ENCODE measurements around the gene BBS9. TPM values are rescaled to one million over a fixed set of nuclear protein-coding genes. Genes with fewer than 3 reads are reported as not detected.

The BBS9 gene
- total RNA-seq (10 to 100 TPM in 8 of 9 donors, 1 to 10 TPM in 1; 8.4 to 29.3 (median 11.4) TPM), polyA plus RNA-seq (1 to 10 TPM; 7.4 to 7.5 TPM)
- long read RNA-seq, donor 1, partial matches to known transcripts = 2 of 23 reads
- long read RNA-seq, donor 1, other reads (novel, unspliced or antisense) = 21 of 23 reads
- long read RNA-seq, donor 2, full-length matches to known transcripts = 10 of 21 reads
- long read RNA-seq, donor 2, partial matches to known transcripts = 0 of 21 reads
- long read RNA-seq, donor 2, other reads (novel, unspliced or antisense) = 11 of 21 reads
- long read RNA-seq, donor 3, partial matches to known transcripts = 2 of 3 reads
- long read RNA-seq, donor 3, other reads (novel, unspliced or antisense) = 1 of 3 reads

GRCh38 chr7:33128990-33129805 lies at the start of gene BBS9:
Gene BBS9 (plus strand): TSS chr7:33129564. CDS start chr7:33146253, 16,689 bp downstream.
- no peaks in the 10 kb centered on the region for H3K36me3 ChIP-seq
- H3K9me3 ChIP-seq = no peaks in the 10 kb centered on the region
- peaks cover 0 to 25% (median 11%) of the 10 kb centered on the region in 12 donors for H3K4me1 ChIP-seq
- peak; percentile 94 to 97 (median 96) for DNase-seq
- H3K27me3 ChIP-seq = no peaks in the 10 kb centered on the region
- 0 to 1% (median 0%) methylated on average over 30 to 57 of the region's 57 CpGs for WGBS, 4 donors
- H3K4me3 ChIP-seq = peak within 1 kb of the TSS; percentile 54 to 82 (median 72)
- peak; percentile 98 to 100 (median 99) for ATAC-seq
- intact Hi-C loops (cut with DNase I) = loop anchor here in 2 of 10 donors (2.0 to 5.0 kb wide), 2 partner anchors 66 to 67 kb away; partner anchors contain the start of gene NT5C3A (in 2 of the 2)
- TF ChIP-seq POLR2A (IDR thresholded peaks at IDR 0.05) = peak in 1 of 2 donors; percentile 45
- TF ChIP-seq, protein P1, sequence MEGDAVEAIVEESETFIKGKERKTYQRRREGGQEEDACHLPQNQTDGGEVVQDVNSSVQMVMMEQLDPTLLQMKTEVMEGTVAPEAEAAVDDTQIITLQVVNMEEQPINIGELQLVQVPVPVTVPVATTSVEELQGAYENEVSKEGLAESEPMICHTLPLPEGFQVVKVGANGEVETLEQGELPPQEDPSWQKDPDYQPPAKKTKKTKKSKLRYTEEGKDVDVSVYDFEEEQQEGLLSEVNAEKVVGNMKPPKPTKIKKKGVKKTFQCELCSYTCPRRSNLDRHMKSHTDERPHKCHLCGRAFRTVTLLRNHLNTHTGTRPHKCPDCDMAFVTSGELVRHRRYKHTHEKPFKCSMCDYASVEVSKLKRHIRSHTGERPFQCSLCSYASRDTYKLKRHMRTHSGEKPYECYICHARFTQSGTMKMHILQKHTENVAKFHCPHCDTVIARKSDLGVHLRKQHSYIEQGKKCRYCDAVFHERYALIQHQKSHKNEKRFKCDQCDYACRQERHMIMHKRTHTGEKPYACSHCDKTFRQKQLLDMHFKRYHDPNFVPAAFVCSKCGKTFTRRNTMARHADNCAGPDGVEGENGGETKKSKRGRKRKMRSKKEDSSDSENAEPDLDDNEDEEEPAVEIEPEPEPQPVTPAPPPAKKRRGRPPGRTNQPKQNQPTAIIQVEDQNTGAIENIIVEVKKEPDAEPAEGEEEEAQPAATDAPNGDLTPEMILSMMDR (IDR thresholded peaks at IDR 0.05) = peak in 1 of 12 donors; percentile 15
- peak within 1 kb of the TSS; percentile 56 to 89 (median 86) for H3K27ac ChIP-seq

DNA sequence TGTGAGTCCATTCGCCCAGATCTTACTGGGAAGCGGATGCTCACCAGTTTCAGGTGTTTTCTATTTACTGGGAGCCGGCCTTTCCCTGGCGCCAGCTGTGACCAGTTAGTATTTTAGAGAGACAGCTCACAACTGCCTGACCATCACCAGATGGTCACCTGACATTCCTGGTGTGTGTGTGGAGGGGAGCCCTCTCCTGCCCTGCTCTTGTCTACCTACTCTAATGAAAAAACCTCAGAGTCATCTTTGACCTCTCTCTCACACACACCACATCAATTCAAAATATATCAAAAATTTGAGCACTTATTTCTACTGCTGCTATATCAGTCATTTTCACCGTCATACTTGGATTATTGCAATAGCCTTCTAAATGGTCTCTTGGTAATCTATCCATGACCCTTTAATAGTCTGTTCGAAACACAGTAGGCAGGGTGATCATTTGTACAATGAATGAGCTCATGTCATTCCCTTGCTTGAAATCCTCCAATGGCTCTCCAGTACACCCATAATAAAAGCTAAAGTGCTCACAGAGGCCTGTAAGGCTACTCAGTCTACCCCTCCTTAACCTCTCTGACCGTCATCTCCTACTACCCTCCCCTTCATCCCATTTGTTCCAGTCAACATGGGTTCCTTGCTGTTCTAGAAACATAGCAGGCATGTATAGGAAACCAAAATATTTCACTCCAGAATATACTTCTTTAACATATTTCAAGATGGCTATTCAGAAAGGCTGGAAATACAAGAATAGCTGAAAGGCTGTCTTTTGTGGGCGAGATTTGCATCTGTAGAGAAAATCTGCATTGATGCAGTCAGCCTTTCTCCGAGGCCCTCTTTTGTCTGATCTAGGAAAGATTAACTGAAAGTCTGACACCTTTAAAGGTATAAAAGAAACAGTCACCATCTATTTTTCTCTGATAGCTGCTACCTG lies 49.3 kb upstream of the BBS9 start:
- 88 to 91% (median 90%) methylated on average over 9 of the region's 9 CpGs for WGBS, 4 donors
- Histone ChIP-seq H3K9me3 (no peaks in the 10 kb centered on the region), H3K4me3 (no peak overlapping the region), H3K4me1 (no peaks in the 10 kb centered on the region), H3K27ac (no peak overlapping the region), H3K27me3 (no peaks in the 10 kb centered on the region), H3K36me3 (no peaks in the 10 kb centered on the region)
- no peak for TF ChIP-seq POLR2A (IDR thresholded peaks at IDR 0.05)
- TF ChIP-seq, protein P1 (IDR thresholded peaks at IDR 0.05) = no peak
- intact Hi-C loops (cut with DNase I) = no loop called here
- DNase-seq (no peak), ATAC-seq (no peak)

DNA sequence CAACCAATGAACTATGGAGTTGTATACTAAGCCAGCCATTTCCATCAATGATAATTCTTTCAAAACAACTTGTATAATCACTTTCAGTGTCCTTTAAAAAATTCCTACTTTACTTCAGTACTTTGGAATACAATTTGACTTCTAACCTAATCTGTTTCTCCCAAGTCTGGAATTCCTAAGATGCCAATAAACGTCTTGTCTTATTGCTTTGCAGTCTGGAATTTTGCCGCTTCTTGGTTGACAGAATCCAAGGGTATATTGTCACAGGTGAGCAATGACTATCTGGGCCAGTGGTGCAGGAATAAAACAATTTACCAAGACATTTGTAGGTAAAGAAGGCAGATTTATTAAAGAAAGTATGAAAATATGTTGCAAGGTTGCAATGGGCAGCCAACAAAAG lies 42.0 kb upstream of the BBS9 start:
- peaks cover 0 to 7% (median 0%) of the 10 kb centered on the region in 12 donors for H3K9me3 ChIP-seq
- H3K4me1 ChIP-seq = peaks cover 0 to 10% (median 0%) of the 10 kb centered on the region in 12 donors
- WGBS, 4 donors = 19 to 69% (median 20%) methylated on average over 2 of the region's 2 CpGs
- no peaks in the 10 kb centered on the region for H3K27me3 ChIP-seq
- ATAC-seq (no peak), DNase-seq (no peak)
- H3K4me3 ChIP-seq = no peak overlapping the region
- TF ChIP-seq, protein P1 (IDR thresholded peaks at IDR 0.05) = no peak
- TF ChIP-seq POLR2A (IDR thresholded peaks at IDR 0.05) = no peak
- intact Hi-C loops (cut with DNase I) = no loop called here
- H3K36me3 ChIP-seq = no peaks in the 10 kb centered on the region
- H3K27ac ChIP-seq = peak overlapping the region in 5 of 12 donors; percentile 6 to 52 (median 33)

Measured in heart left ventricle (tissue), 16 donors.